ENCODE measurements around the gene PTPN23. TPM values are rescaled to one million over a fixed set of nuclear protein-coding genes. Genes with fewer than 3 reads are reported as not detected.

PTPN23 gene
- total and polyA plus RNA-seq, 2 of the 8 experiments (the other 6 are each of a cell fraction or from before 2014, with no cell fraction given): 2.9 to 46.7 TPM

- H3K9ac ChIP-seq (replicated peaks in 1 of 4; ENCODE audit: extremely low read depth in 1 of 4, low read depth in 3 of 4, low read length in 3 of 4): no peak overlapping the region
These were observed 14.0 kb upstream of the PTPN23 start for GRCh38 chr3:47366833-47367232.

More at GRCh38 chr3:47366833-47367232, 14.0 kb upstream of the PTPN23 start:
- Histone ChIP-seq H3K4ac (replicated peaks; ENCODE audit: insufficient read length, low read depth, low read length) (no peak overlapping the region), H3K79me1 (ENCODE audit: low read depth, low read length) (no peaks in the 10 kb centered on the region), H3K18ac (ENCODE audit: extremely low read depth, low read length) (no peak overlapping the region), H4K5ac (ENCODE audit: insufficient read length, low read depth, low read length) (no peak overlapping the region), H3K9me3 (ENCODE audit: insufficient read depth in 2 of 2, low read depth in 1 of 2, low read length in 1 of 2) (no peaks in the 10 kb centered on the region), H2BK12ac (ENCODE audit: low read depth, low read length) (no peak overlapping the region), H3K56ac (replicated peaks; ENCODE audit: insufficient read length, low read depth, low read length) (no peak overlapping the region), H2AFZ (ENCODE audit: low read length) (no peak overlapping the region), H4K20me1 (replicated peaks in 1 of 2; ENCODE audit: control insufficient read depth in 1 of 2, insufficient read depth in 2 of 2, low read length in 2 of 2) (no peaks in the 10 kb centered on the region), H3K4me2 (ENCODE audit: insufficient read depth in 1 of 2, low read depth in 2 of 2, low read length in 2 of 2) (no peak overlapping the region), H4K91ac (replicated peaks; ENCODE audit: insufficient read length, low read length) (no peak overlapping the region), H3K14ac (ENCODE audit: insufficient read length) (no peak overlapping the region), H3K4me3 (ENCODE audit: extremely low read depth in 1 of 4, insufficient read depth in 2 of 4, low read depth in 3 of 4, low read length in 4 of 4) (no peak overlapping the region), H3K36me3 (ENCODE audit: control insufficient read depth in 2 of 4, insufficient read depth in 4 of 4, low read length in 3 of 4) (no peaks in the 10 kb centered on the region), H2BK120ac (replicated peaks; ENCODE audit: low read depth, low read length) (no peak overlapping the region), H4K8ac (ENCODE audit: extremely low read depth, insufficient read depth, low read length) (no peak overlapping the region), H3K4me1 (replicated peaks in 1 of 4; ENCODE audit: control insufficient read depth in 3 of 4, insufficient read depth in 4 of 4, low read length in 3 of 4) (peaks cover 0 to 5% (median 3%) of the 10 kb centered on the region in 4 experiments; a peak in 3 of 7 replicates), H3K27ac (ENCODE audit: low read depth, low read length) (no peak overlapping the region), H2AK5ac (ENCODE audit: low read depth, low read length) (no peak overlapping the region), H3K79me2 (ENCODE audit: control insufficient read depth in 1 of 2, insufficient read depth in 2 of 2, low read length in 2 of 2) (no peaks in the 10 kb centered on the region), H2BK5ac (ENCODE audit: low read depth, low read length) (no peak overlapping the region), H2BK20ac (ENCODE audit: low read length) (no peak overlapping the region), H3K23me2 (ENCODE audit: low read depth, low read length) (no peaks in the 10 kb centered on the region; the same call in 1 of the 2 replicates), H2BK15ac (ENCODE audit: low read length) (no peak overlapping the region), H3K27me3 (replicated peaks in 1 of 4; ENCODE audit: control insufficient read depth in 3 of 4, extremely low read depth in 1 of 4, insufficient read depth in 3 of 4, low read length in 3 of 4) (no peaks in the 10 kb centered on the region), H3K23ac (ENCODE audit: insufficient read length) (no peak overlapping the region)
- WGBS, 2 experiments (ENCODE audit: extremely low coverage in 1 of 2, insufficient coverage in 1 of 2, insufficient read length in 1 of 2, insufficient replicate concordance in 2 of 2, low coverage in 1 of 2, low lambda C conversion rate in 2 of 2, missing lambda C conversion rate in 1 of 2): 90% methylated on average over 2 of the region's 2 CpGs; no CpG with 5 or more reads in 1 of the 2 experiments
- DNase-seq (ENCODE audit: low read depth in 1 of 2, low spot score in 2 of 2) (no peak), FAIRE-seq (no peak)
- TF ChIP-seq POLR2AphosphoS5 (IDR thresholded peaks at IDR 0.05; ENCODE audit: low read depth, low read length) (no peak), ZNF274 (IDR thresholded peaks at IDR 0.05; ENCODE audit: borderline replicate concordance, extremely low read depth, low read length) (no peak), SP1 (IDR thresholded peaks at IDR 0.05; ENCODE audit: low read depth, low read length) (no peak), TBP (IDR thresholded peaks at IDR 0.05; ENCODE audit: low read depth, low read length) (no peak)
- ChIA-PET POLR2A (ENCODE audit: partially characterized antibody) (no interaction called here), CTCF (ENCODE audit: partially characterized antibody) (no interaction called here)
